Kidney (tissue), 14 donors: Measurements from ENCODE around the gene SORD. TPM values are rescaled to one million over a fixed set of nuclear protein-coding genes. Genes with fewer than 3 reads are reported as not detected.
"Not testable (repeated sequence)": the region's sequence is repeated elsewhere in the genome, so short reads cannot be mapped to it uniquely, and the experiment has no call there.

Experiments
- DNase-seq, 5 donors: peaks; one replicate each; pipeline ENCODE4 v3.0.0-alpha.2; 2013 to 2020
- FAIRE-seq: peaks from 2 replicates; lab custom pipeline; 2012; peaks lifted over from hg19 to GRCh38; lab: Jason Lieb, UNC
- H3K27ac ChIP-seq, 2 donors: one replicate each; pipeline ENCODE4 v1.7.0; 2013; ENCODE audit warnings: low read depth in 2 of 2, low read length in 2 of 2, inconsistent platforms in 1 of 2
- H3K27me3 ChIP-seq: one replicate; pipeline ENCODE4 v1.7.1; 2013; ENCODE audit warnings: low read length, inconsistent platforms; ENCODE audit not compliant: control insufficient read depth, insufficient read depth
- H3K36me3 ChIP-seq, 3 donors: one replicate each; pipeline versions ENCODE4 v1.7.0 to v1.7.1; 2013; ENCODE audit warnings: low read length in 3 of 3, control low read depth in 1 of 3, inconsistent platforms in 1 of 3; ENCODE audit not compliant: insufficient read depth in 3 of 3, control insufficient read depth in 2 of 3
- H3K4me1 ChIP-seq, 3 donors: one replicate each; pipeline versions ENCODE4 v1.7.0 to v1.7.1; 2013; ENCODE audit warnings: low read length in 3 of 3, inconsistent platforms in 1 of 3, low read depth in 1 of 3; ENCODE audit not compliant: control insufficient read depth in 2 of 3, insufficient read depth in 2 of 3
- H3K4me3 ChIP-seq, 3 donors: one replicate each; pipeline versions ENCODE4 v1.7.0 to v1.8.1; 2013; ENCODE audit warnings: low read length in 3 of 3, control low read depth in 1 of 3, inconsistent platforms in 1 of 3
- H3K9ac ChIP-seq, 3 donors: one replicate each; pipeline versions ENCODE4 v1.7.0 to v1.7.1; 2013; ENCODE audit warnings: low read length in 3 of 3, control low read depth in 1 of 3, inconsistent platforms in 1 of 3
- H3K9me3 ChIP-seq, 3 donors: one replicate each; pipeline versions ENCODE4 v1.7.0 to v1.7.1; 2013; ENCODE audit warnings: low read length in 3 of 3, control low read depth in 1 of 3, inconsistent platforms in 1 of 3; ENCODE audit not compliant: control insufficient read depth in 2 of 3, insufficient read depth in 1 of 3
- intact Hi-C: fragments of 100-400 bp; cut with DNase I; formaldehyde crosslinking; loops from one replicate; pipeline ENCODE4 v1.11.1; 2022
- polyA plus RNA-seq: library from polyadenylated mRNA; stranded (reverse); fragments of 350-450 nt; fragmentation: Illumina TruSeq; extraction: RNeasy Lipid Tissue Mini Kit (QIAGEN cat#74804); gene quantifications from one replicate; pipeline ENCODE4 v1.2.3, GENCODE V29; 2014; ENCODE audit warnings: low read depth, low replicate concordance; ENCODE audit not compliant: insufficient read depth
- total RNA-seq: library from RNA; stranded (reverse); fragmentation: NEBNext Ultra II Directional; extraction: Animal tissue kit (Norgen Biotek cat#: 25700); gene quantifications from one replicate; pipeline ENCODE4 v1.2.1, GENCODE V29; 2021
- TF ChIP-seq, protein P1 (sequence below): IDR thresholded peaks from 3 replicates; pipeline ENCODE4 v1.5.1; 2012; ENCODE audit warnings: mild to moderate bottlenecking, moderate library complexity, borderline replicate concordance; ENCODE audit not compliant: insufficient read depth; ENCODE audit errors: extremely low read depth
- donor health status: control.
- donor health status: control.
- donor health status: control.
- donor health status: control.
- donor health status: control.
- donor health status: DM: yes; HTN: yes; CAD: no.
- donor health status: Normal renal cell carcinoma (clear cell type).

SORD gene
- total and polyA plus RNA-seq, 2 donors from 2014 or later: 14.2 to 83.0 TPM

DNA sequence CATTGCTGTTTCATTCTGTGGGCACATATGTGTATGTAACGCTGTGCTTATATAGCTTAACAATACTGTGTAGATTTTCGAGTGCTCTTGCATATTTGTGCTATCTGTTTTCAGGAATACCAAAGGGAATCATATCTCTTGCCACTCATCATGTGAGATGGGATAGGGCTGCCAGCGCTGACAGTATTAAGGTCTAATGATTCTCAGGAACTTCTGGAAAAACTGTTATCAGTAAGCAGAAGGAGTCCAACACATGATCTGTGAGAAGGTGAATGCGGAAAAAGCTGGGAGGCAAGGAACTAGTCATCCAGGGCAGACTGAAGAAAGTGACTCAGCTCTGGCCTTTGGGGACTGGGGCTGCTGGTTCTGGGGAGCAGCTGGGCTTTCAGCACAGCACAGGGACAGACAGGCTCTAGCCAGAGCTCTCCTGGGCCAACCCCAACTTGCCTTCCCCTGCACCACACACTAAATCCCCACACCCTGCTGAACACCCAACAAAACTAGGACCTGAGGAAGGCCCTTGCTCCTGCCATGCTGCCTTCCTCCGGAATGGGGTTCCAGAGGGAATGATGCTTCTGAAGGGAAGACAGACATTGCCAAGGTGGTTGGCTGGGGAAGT is 56.7 kb downstream of the SORD start:
- H3K4me1 ChIP-seq, DNase-seq, H3K9ac ChIP-seq, H3K4me3 ChIP-seq, H3K27ac ChIP-seq, H3K36me3 ChIP-seq, H3K9me3 ChIP-seq, intact Hi-C loops, FAIRE-seq, H3K27me3 ChIP-seq: not testable (repeated sequence)

- FAIRE-seq, DNase-seq: not testable (repeated sequence)
These were observed 57.6 kb downstream of the SORD start for GRCh38 chr15:45080593-45080992.

DNA sequence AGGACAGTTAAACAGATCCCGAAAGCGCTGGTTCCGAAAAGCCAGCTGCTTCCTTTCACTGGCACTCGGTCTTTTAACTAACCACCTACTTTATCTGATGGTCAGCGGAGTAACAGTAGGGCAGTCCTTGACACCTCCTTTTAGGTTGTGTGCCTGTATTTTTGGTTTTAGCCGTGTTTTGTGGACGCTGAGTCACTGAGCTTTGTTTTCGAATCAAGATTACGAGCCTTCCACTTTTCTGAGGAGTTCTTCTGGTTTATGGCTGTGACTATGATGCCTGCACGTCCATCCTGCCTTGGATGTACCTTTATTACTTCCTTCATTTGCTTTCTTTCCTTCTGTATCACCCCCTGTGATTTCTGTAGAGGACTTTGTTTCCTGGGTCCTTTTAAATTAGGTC is 59.4 kb downstream of the SORD start:
- H3K9me3 ChIP-seq, DNase-seq, H3K4me1 ChIP-seq, H3K27ac ChIP-seq, H3K36me3 ChIP-seq, intact Hi-C loops, H3K4me3 ChIP-seq, H3K27me3 ChIP-seq, H3K9ac ChIP-seq, FAIRE-seq: not testable (repeated sequence)

More at GRCh38 chr15:45080593-45080992, 57.6 kb downstream of the SORD start:
- H3K9ac ChIP-seq, H3K4me3 ChIP-seq, H3K27ac ChIP-seq, H3K4me1 ChIP-seq, intact Hi-C loops, H3K9me3 ChIP-seq, H3K27me3 ChIP-seq, H3K36me3 ChIP-seq: not testable (repeated sequence)

GRCh38 chr15:45083223-45083622 is 60.2 kb downstream of the SORD start:
- Histone ChIP-seq H3K27me3 (no peaks in the 10 kb centered on the region), H3K4me3 (no peak overlapping the region), H3K9ac (no peak overlapping the region), H3K4me1 (no peaks in the 10 kb centered on the region), H3K9me3 (no peaks in the 10 kb centered on the region), H3K27ac (no peak overlapping the region), H3K36me3 (no peaks in the 10 kb centered on the region)
- TF ChIP-seq, protein P1, sequence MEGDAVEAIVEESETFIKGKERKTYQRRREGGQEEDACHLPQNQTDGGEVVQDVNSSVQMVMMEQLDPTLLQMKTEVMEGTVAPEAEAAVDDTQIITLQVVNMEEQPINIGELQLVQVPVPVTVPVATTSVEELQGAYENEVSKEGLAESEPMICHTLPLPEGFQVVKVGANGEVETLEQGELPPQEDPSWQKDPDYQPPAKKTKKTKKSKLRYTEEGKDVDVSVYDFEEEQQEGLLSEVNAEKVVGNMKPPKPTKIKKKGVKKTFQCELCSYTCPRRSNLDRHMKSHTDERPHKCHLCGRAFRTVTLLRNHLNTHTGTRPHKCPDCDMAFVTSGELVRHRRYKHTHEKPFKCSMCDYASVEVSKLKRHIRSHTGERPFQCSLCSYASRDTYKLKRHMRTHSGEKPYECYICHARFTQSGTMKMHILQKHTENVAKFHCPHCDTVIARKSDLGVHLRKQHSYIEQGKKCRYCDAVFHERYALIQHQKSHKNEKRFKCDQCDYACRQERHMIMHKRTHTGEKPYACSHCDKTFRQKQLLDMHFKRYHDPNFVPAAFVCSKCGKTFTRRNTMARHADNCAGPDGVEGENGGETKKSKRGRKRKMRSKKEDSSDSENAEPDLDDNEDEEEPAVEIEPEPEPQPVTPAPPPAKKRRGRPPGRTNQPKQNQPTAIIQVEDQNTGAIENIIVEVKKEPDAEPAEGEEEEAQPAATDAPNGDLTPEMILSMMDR: no peak
- intact Hi-C loops: no loop called here
- FAIRE-seq (no peak), DNase-seq (no peak)

- Histone ChIP-seq H3K4me1 (no peaks in the 10 kb centered on the region), H3K9ac (no peak overlapping the region), H3K27ac (no peak overlapping the region), H3K36me3 (no peaks in the 10 kb centered on the region), H3K27me3 (no peaks in the 10 kb centered on the region), H3K4me3 (no peak overlapping the region), H3K9me3 (no peaks in the 10 kb centered on the region)
- intact Hi-C loops: no loop called here
- TF ChIP-seq, protein P1: no peak
- no peak for FAIRE-seq
- DNase-seq: no peak
These were observed 61.2 kb downstream of the SORD start for GRCh38 chr15:45084163-45084562.
